ENCODE data around the gene SLC46A2. TPM values are rescaled to one million over a fixed set of nuclear protein-coding genes. Genes with fewer than 3 reads are reported as not detected.

SLC46A2 gene
- total and polyA plus RNA-seq, 2 of the 8 experiments (the other 6 are each of a cell fraction or from before 2014, with no cell fraction given): 0.03 TPM; not detected in 1

DNA sequence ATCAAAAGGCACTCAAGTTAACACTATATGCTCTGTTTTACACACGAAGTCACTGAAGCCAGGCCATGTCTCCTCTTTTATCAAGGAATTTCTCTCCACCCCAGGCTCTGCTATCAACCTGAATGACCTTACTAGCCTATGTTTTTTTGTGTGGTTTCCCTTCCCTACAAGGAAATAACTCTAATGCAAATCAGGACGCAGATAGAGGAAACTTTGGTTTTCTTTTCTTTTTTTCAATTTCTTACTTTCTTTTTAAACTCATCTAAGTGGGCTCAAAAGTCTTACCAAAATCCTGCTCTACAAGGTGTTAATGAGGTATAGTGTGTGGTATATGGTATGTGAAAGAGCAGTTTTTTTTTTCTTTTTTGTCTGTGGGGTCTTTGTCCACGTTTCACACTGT is 5.5 kb upstream of the SLC46A2 start (continued):
- TF ChIP-seq, protein P1, sequence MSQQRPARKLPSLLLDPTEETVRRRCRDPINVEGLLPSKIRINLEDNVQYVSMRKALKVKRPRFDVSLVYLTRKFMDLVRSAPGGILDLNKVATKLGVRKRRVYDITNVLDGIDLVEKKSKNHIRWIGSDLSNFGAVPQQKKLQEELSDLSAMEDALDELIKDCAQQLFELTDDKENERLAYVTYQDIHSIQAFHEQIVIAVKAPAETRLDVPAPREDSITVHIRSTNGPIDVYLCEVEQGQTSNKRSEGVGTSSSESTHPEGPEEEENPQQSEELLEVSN (IDR thresholded peaks at IDR 0.05): no peak
- TF ChIP-seq YY1 (IDR thresholded peaks at IDR 0.05; ENCODE audit: low read depth, low read length) (no peak), KDM5A (IDR thresholded peaks at IDR 0.05; ENCODE audit: low read length) (no peak), TBP (IDR thresholded peaks at IDR 0.05; ENCODE audit: low read depth, low read length) (no peak)
